HG03571 (cell line): ENCODE results near the gene FAM83E.
A peak's percentile ranks its signal among the peaks of the same experiment; 100 is the strongest.

Experiments
- ATAC-seq: cut with Tn5 transposase; IDR thresholded peaks from one replicate; pipeline ENCODE4 v1.9.1; 2021; ENCODE audit not compliant: unreplicated experiment

Gene FAM83E

GRCh38 chr19:48629297-48629598 lies 14.4 kb upstream of the FAM83E start:
- ATAC-seq, result no peak

- ATAC-seq, result no peak
Measured at GRCh38 chr19:48628486-48629296, 13.8 kb upstream of the FAM83E start.

GRCh38 chr19:48627865-48628314 lies 13.0 kb upstream of the FAM83E start:
- ATAC-seq, result no peak

- no peak for ATAC-seq
Measured at GRCh38 chr19:48627201-48627864, 12.5 kb upstream of the FAM83E start.

GRCh38 chr19:48625891-48626327 lies 11.0 kb upstream of the FAM83E start:
- no peak for ATAC-seq

- no peak for ATAC-seq
Measured at GRCh38 chr19:48624791-48625723, 10.2 kb upstream of the FAM83E start.

GRCh38 chr19:48624067-48624594 lies 9.3 kb upstream of the FAM83E start:
- peak; percentile 45 for ATAC-seq

- no peak for ATAC-seq
Measured at GRCh38 chr19:48623556-48624066, 8.7 kb upstream of the FAM83E start.

GRCh38 chr19:48619692-48620585 lies 5.1 kb upstream of the FAM83E start:
- no peak for ATAC-seq

GRCh38 chr19:48618916-48619691 lies 4.2 kb upstream of the FAM83E start, which contains the start of the genes RPL18 and SPHK2:
Gene RPL18 (minus strand): TSS chr19:48619178. CDS start chr19:48619143, 35 bp downstream.
Gene SPHK2 (plus strand): TSS chr19:48619506. CDS start chr19:48620515, 1,009 bp downstream.
- ATAC-seq, result peak; percentile 75

GRCh38 chr19:48618278-48618915 lies 3.5 kb upstream of the FAM83E start:
- no peak for ATAC-seq

GRCh38 chr19:48617146-48617937 lies 2.5 kb upstream of the FAM83E start:
- ATAC-seq, result no peak

- no peak for ATAC-seq
Measured at GRCh38 chr19:48616491-48617056, 1.7 kb upstream of the FAM83E start.

GRCh38 chr19:48616041-48616436 lies 1.2 kb upstream of the FAM83E start:
- ATAC-seq, result no peak

GRCh38 chr19:48615231-48616040 lies 560 bp upstream of the FAM83E start:
- ATAC-seq, result no peak

GRCh38 chr19:48613852-48614435 lies 932 bp downstream of the FAM83E start:
- ATAC-seq, result no peak
